ENCODE data around the gene TNS3. TPM values are rescaled to one million over a fixed set of nuclear protein-coding genes. Genes with fewer than 3 reads are reported as not detected.

The TNS3 gene
- total RNA-seq, 1 experiment from 2014 or later: 143 TPM

DNA sequence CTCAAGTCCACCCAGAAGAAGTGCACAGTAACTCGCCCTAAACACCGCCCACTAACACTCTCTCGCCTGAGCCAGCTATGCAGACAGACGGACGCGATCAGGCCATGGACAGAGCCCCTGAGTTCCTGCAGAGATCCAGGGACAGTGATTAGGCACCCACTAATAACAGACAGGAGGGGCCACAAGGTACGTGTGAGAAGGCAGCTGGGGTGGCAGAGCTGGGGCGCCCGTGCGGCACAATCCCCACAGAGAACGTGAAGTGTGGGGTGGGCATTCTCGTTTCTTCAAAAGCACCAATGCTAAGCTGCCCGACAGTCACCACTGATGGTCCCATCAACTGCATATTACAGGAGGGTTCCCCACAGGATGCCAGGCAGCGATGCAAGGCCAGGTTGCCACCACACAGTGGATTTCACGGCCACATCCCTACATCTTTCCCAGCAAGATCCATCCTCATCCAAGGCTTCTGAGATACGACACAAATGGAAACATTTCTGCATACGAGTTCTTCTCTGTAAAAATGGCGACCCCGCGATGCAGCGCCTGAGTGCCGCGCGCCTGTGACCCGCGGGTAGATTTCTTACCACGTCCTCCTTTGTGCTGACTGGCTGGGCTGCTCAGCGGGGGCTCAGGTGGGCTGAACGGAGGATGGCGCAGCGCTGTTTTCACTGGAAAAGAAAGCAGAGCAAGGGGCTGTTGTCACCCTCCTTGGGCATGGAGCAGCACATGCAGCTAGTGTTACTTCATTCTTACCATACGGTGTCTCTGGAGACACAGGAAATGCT is 237.5 kb downstream of the TNS3 start:
- ChIA-PET CTCF (no interaction called here), POLR2A (ENCODE audit: unreplicated experiment) (no interaction called here)
- no peak overlapping the region for H3K4me3 ChIP-seq

DNA sequence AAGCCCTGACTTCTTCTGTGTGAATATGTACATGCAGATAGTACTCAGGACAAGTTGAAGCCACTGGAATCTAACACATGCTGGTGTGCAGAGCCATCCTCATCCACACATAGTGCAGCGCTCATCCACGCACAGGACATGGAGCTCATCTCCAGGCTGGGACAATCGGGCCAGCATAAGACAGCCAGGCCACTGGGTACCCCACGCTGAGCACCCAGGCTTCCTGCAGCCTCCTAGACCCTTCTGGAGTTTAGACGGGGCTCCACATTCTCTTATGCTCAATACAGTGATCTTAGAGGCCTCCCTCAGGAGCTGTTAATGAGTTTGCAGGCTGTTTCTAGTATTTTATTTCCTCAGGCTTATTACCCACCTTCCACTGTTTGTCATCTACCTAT is 238.9 kb downstream of the TNS3 start:
- BruUV-seq (replicated peaks): no TSS peak
- CTCF ChIA-PET: no interaction called here

More for the DNA sequence above, 237.5 kb downstream of the TNS3 start:
- Histone ChIP-seq H3K4me1 (replicated peaks; ENCODE audit: insufficient read depth) (no peaks in the 10 kb centered on the region), H3K4me2 (no peak overlapping the region), H3F3A (ENCODE audit: insufficient read depth, low read depth) (peaks cover 35% of the 10 kb centered on the region), H3K9me2 (ENCODE audit: insufficient read depth) (no peaks in the 10 kb centered on the region), H3K27ac (no peak overlapping the region), H3K9me3 (ENCODE audit: insufficient read depth, low read depth) (no peaks in the 10 kb centered on the region), H4K20me1 (ENCODE audit: insufficient read depth) (peaks cover 60% of the 10 kb centered on the region), H3K36me3 (ENCODE audit: low read depth) (peaks cover 51% of the 10 kb centered on the region), H2AFZ (no peak overlapping the region), H3K27me3 (ENCODE audit: insufficient read depth, low read depth) (no peaks in the 10 kb centered on the region), H3K79me2 (ENCODE audit: low read depth) (peaks cover 3% of the 10 kb centered on the region; the same call in 1 of the 2 replicates)
- TF ChIP-seq EZH2 (IDR thresholded peaks at IDR 0.05; ENCODE audit: low read depth): no peak
- TF ChIP-seq, protein P1, sequence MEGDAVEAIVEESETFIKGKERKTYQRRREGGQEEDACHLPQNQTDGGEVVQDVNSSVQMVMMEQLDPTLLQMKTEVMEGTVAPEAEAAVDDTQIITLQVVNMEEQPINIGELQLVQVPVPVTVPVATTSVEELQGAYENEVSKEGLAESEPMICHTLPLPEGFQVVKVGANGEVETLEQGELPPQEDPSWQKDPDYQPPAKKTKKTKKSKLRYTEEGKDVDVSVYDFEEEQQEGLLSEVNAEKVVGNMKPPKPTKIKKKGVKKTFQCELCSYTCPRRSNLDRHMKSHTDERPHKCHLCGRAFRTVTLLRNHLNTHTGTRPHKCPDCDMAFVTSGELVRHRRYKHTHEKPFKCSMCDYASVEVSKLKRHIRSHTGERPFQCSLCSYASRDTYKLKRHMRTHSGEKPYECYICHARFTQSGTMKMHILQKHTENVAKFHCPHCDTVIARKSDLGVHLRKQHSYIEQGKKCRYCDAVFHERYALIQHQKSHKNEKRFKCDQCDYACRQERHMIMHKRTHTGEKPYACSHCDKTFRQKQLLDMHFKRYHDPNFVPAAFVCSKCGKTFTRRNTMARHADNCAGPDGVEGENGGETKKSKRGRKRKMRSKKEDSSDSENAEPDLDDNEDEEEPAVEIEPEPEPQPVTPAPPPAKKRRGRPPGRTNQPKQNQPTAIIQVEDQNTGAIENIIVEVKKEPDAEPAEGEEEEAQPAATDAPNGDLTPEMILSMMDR (conservative IDR thresholded peaks at IDR 0.05): no peak
- no peak for DNase-seq
- no TSS peak for BruUV-seq (replicated peaks)
- intact Hi-C loops (cut with micrococcal nuclease; ENCODE audit: unreplicated experiment): no loop called here

DNA sequence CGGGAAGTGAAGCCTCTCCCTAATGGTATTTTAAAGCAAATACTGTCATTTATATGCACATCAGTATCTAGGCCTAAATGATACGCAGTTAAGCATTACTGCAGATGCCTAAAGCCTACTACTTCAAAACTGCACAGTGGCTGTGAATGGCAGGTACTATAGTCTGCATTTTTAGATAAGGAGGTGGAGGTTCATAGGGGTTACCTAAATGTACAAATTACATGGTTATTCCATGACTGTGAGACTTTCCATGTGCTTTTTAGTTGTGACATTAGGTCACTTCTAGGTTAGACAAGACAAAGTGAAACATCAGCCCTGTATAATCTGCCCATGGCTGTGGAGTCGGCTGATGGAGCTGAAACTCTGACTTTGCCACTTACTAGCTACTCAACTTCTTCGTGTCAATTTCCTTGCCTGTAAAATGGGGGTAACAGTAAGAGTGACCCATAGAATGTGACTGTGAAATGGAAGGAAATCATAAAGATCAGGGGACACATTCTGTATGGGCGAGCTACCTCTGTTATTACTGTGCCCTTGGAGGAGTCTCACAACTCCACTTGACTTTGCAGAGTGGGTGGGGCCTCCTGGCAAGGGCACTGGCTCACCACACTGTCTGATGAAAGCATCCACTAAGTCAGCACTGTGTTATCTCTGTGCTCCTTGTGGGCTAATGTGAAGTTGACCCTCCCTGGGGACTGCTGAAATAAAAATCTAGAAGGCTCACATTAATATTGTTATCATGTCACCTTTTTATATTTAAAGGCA is 239.4 kb downstream of the TNS3 start:
- Histone ChIP-seq H4K20me1 (ENCODE audit: insufficient read depth) (peaks cover 53% of the 10 kb centered on the region), H3F3A (ENCODE audit: insufficient read depth, low read depth) (peaks cover 47% of the 10 kb centered on the region), H3K36me3 (ENCODE audit: low read depth) (peaks cover 59% of the 10 kb centered on the region), H3K9me2 (ENCODE audit: insufficient read depth) (no peaks in the 10 kb centered on the region), H3K4me1 (replicated peaks; ENCODE audit: insufficient read depth) (no peaks in the 10 kb centered on the region), H3K27me3 (ENCODE audit: insufficient read depth, low read depth) (no peaks in the 10 kb centered on the region), H3K4me2 (no peak overlapping the region), H2AFZ (no peak overlapping the region), H3K79me2 (ENCODE audit: low read depth) (no peaks in the 10 kb centered on the region), H3K9me3 (ENCODE audit: insufficient read depth, low read depth) (no peaks in the 10 kb centered on the region), H3K4me3 (no peak overlapping the region), H3K27ac (peak overlapping the region; percentile 17; the same call in 1 of the 2 replicates)
- intact Hi-C loops (cut with micrococcal nuclease; ENCODE audit: unreplicated experiment): no loop called here
- CTCF ChIA-PET: no interaction called here
- POLR2A ChIA-PET (ENCODE audit: unreplicated experiment): interaction anchor here (0.5 kb wide), 1 partner anchor 39 kb away, joined by 3 read pairs; no protein-coding TSS in a partner anchor
- no peak for DNase-seq
- TF ChIP-seq, protein P1 (conservative IDR thresholded peaks at IDR 0.05): no peak
- TF ChIP-seq EZH2 (IDR thresholded peaks at IDR 0.05; ENCODE audit: low read depth): no peak
- no TSS peak for BruUV-seq (replicated peaks)

More for the DNA sequence above, 238.9 kb downstream of the TNS3 start:
- H3K27me3 ChIP-seq (ENCODE audit: insufficient read depth, low read depth): no peaks in the 10 kb centered on the region
- H3K36me3 ChIP-seq (ENCODE audit: low read depth): peaks cover 59% of the 10 kb centered on the region
- peaks cover 53% of the 10 kb centered on the region for H4K20me1 ChIP-seq (ENCODE audit: insufficient read depth)
- no peaks in the 10 kb centered on the region for H3K9me3 ChIP-seq (ENCODE audit: insufficient read depth, low read depth)
- H3K27ac ChIP-seq: no peak overlapping the region
- H3K9me2 ChIP-seq (ENCODE audit: insufficient read depth): no peaks in the 10 kb centered on the region
- H3K4me2 ChIP-seq: no peak overlapping the region
- H3K4me1 ChIP-seq (replicated peaks; ENCODE audit: insufficient read depth): no peaks in the 10 kb centered on the region
- 0 out of 2 replicates have a peak, but pooled peaks cover under 1% of the 10 kb centered on the region for H3K79me2 ChIP-seq (ENCODE audit: low read depth)
- no peak for DNase-seq
- no peak for TF ChIP-seq EZH2 (IDR thresholded peaks at IDR 0.05; ENCODE audit: low read depth)
- TF ChIP-seq, protein P1 (conservative IDR thresholded peaks at IDR 0.05): no peak
- POLR2A ChIA-PET (ENCODE audit: unreplicated experiment): interaction anchor here (0.5 kb wide), 1 partner anchor 39 kb away, joined by 3 read pairs; no protein-coding TSS in a partner anchor
- H3K4me3 ChIP-seq: no peak overlapping the region
- peaks cover 43% of the 10 kb centered on the region for H3F3A ChIP-seq (ENCODE audit: insufficient read depth, low read depth)
- H2AFZ ChIP-seq: no peak overlapping the region
- intact Hi-C loops (cut with micrococcal nuclease; ENCODE audit: unreplicated experiment): no loop called here
